Adrenal gland (tissue), 5 donors: ENCODE data around the gene TRAPPC2L.

ENCODE experiments used
- CTCF ChIP-seq, 6 experiments: fragments of 450-650 bp in 4 of 6; fragments of 200-600 bp in 2 of 6; sonication (generic) in 1 of 6; IDR thresholded peaks; 1 replicate in 5 of 6; 2 replicates in 1 of 6; pipeline versions ENCODE4 v1.5.1 to v1.8.0; 2016 to 2021; ENCODE audit warnings: antibody characterized with exemption in 6 of 6, mild to moderate bottlenecking in 2 of 6, moderate library complexity in 1 of 6
- POLR2A ChIP-seq, 2 donors: fragments of 450-650 bp; IDR thresholded peaks; one replicate each; pipeline ENCODE4 v1.6.1; 2017; ENCODE audit warnings: antibody characterized with exemption in 2 of 2, mild to moderate bottlenecking in 2 of 2, moderate library complexity in 1 of 2
- donor health status: DM: no; HTN: no; CAD: no.

- no peak for TF ChIP-seq POLR2A (IDR thresholded peaks at IDR 0.05)
- TF ChIP-seq CTCF (IDR thresholded peaks at IDR 0.05) = no peak
Observed at GRCh38 chr16:88825146-88825545, 31.8 kb upstream of the TRAPPC2L start.
